Transverse colon (tissue), 4 donors: Measurements from ENCODE around the gene MRPL55. TPM values are rescaled to one million over a fixed set of nuclear protein-coding genes. Genes with fewer than 3 reads are reported as not detected.
A peak's percentile ranks its signal among the peaks of the same experiment; 100 is the strongest.

Source experiments
- DNase-seq: peaks from one replicate; pipeline ENCODE4 v3.0.0-alpha.2; 2019
- H3K27ac ChIP-seq, 4 donors: fragments of 200-600 bp; sonication (generic); 2 replicates each; pipeline ENCODE4 v1.5.1; 2016 to 2018; ENCODE audit warnings: inconsistent platforms in 4 of 4
- H3K27me3 ChIP-seq: fragments of 200-600 bp; sonication (generic); 2 replicates; pipeline ENCODE4 v1.5.1; 2017; ENCODE audit warnings: inconsistent platforms
- H3K36me3 ChIP-seq, 4 donors: fragments of 200-600 bp; sonication (generic); 2 replicates each; pipeline ENCODE4 v1.5.1; 2017 to 2019; ENCODE audit warnings: inconsistent platforms in 4 of 4
- H3K4me1 ChIP-seq, 4 donors: fragments of 200-600 bp; sonication (generic); 2 replicates each; pipeline ENCODE4 v1.5.1; 2017 to 2020; ENCODE audit warnings: inconsistent platforms in 4 of 4
- H3K4me3 ChIP-seq, 4 donors: fragments of 200-600 bp; sonication (generic); 1 replicate in 1 of 4; 2 replicates in 3 of 4; pipeline versions ENCODE4 v1.5.1 to v1.6.1; 2017 to 2019; ENCODE audit warnings: inconsistent platforms in 4 of 4
- H3K9me3 ChIP-seq, 2 donors: fragments of 200-600 bp; sonication (generic); 2 replicates each; pipeline ENCODE4 v1.5.1; 2017 to 2019; ENCODE audit warnings: inconsistent platforms in 2 of 2
- CTCF ChIP-seq, 5 experiments: fragments of 200-600 bp in 3 of 5; fragments of 450-650 bp in 2 of 5; sonication (generic) in 3 of 5; IDR thresholded peaks; 1 replicate in 2 of 5; 2 replicates in 3 of 5; pipeline ENCODE4 v1.5.1; 2016 to 2017; ENCODE audit warnings: antibody characterized with exemption in 5 of 5, inconsistent platforms in 3 of 5, mild to moderate bottlenecking in 2 of 5, moderate library complexity in 1 of 5
- EP300 ChIP-seq: sonication (generic); formaldehyde crosslinking; IDR thresholded peaks from one replicate; pipeline ENCODE4 v1.6.1; 2017; ENCODE audit warnings: antibody characterized with exemption, low read depth
- POLR2A ChIP-seq: fragments of 450-650 bp; IDR thresholded peaks from one replicate; pipeline ENCODE4 v1.6.1; 2016; ENCODE audit warnings: antibody characterized with exemption, mild to moderate bottlenecking, moderate library complexity
- POLR2AphosphoS5 ChIP-seq, 3 donors: sonication (generic); formaldehyde crosslinking; IDR thresholded peaks; one replicate each; pipeline ENCODE4 v1.6.1; 2016; ENCODE audit warnings: antibody characterized with exemption in 3 of 3
- WGBS, 2 donors: methylation state at CpG; one replicate each; pipeline ENCODE4 v1.1.5; 2018; ENCODE audit warnings: low coverage in 1 of 2; 5-methylcytosine and 5-hydroxymethylcytosine counted together
- in situ Hi-C, 4 donors: fragments of 200-750 bp; cut with MboI; loops; one replicate each; pipeline versions ENCODE4 v1.15.0 to v1.15.1; 2017; ENCODE audit warnings: low sequenced_read_pairs in 3 of 4, low pct_ligation_motif_present in 1 of 4, low pct_unique_long_range_greater_than_20kb in 1 of 4
- intact Hi-C: fragments of 100-400 bp; cut with DNase I; formaldehyde crosslinking; loops from one replicate; pipeline ENCODE4 v1.15.1; 2023; ENCODE audit warnings: low total_unique reads
- total RNA-seq, 4 donors: library from RNA; depleted of rRNA; stranded (reverse); fragments of >200 nt; gene quantifications; one replicate each; pipeline ENCODE4 v1.1.0, GENCODE V29; 2016

MRPL55 gene
- total RNA-seq, 4 donors from 2014 or later: 47.1 to 95.5 (median 77.1) TPM

- Histone ChIP-seq H3K27ac (peak overlapping the region; percentile 93 to 99 (median 99)), H3K4me3 (peak overlapping the region; percentile 83 to 99 (median 90)), H3K4me1 (peaks cover 37 to 43% (median 39%) of the 10 kb centered on the region in 4 donors), H3K27me3 (no peaks in the 10 kb centered on the region), H3K9me3 (no peaks in the 10 kb centered on the region), H3K36me3 (no peaks in the 10 kb centered on the region)
- in situ Hi-C loops: no loop called here
- 21% methylated on average over 12 of the region's 31 CpGs; no CpG with 5 or more reads in 1 of the 2 donors for WGBS, 2 donors
- TF ChIP-seq POLR2A: no peak
- TF ChIP-seq POLR2AphosphoS5 (IDR thresholded peaks at IDR 0.05): no peak
- TF ChIP-seq CTCF (IDR thresholded peaks at IDR 0.05): no peak
- no peak for TF ChIP-seq EP300
- intact Hi-C loops: loop anchor here (2.0 kb wide), 1 partner anchor 59 kb away; the partner anchor contains the start of gene GUK1
- DNase-seq: peak; percentile 39
Measured at GRCh38 chr1:228081578-228082213, 27.4 kb downstream of the MRPL55 start.

- intact Hi-C loops (no loop called here), in situ Hi-C loops (no loop called here)
- peak overlapping the region in 3 of 4 donors; percentile 83 to 99 (median 91) for H3K4me3 ChIP-seq
- H3K27ac ChIP-seq: peak overlapping the region in 1 of 4 donors; percentile 99
- H3K4me1 ChIP-seq: peaks cover 32 to 37% (median 34%) of the 10 kb centered on the region in 4 donors
- WGBS, 2 donors: 60 to 63% methylated on average over 2 to 7 of the region's 7 CpGs
- no peaks in the 10 kb centered on the region for H3K27me3 ChIP-seq
- peak; percentile 10 for DNase-seq
- no peaks in the 10 kb centered on the region for H3K36me3 ChIP-seq
- no peak for TF ChIP-seq POLR2AphosphoS5 (IDR thresholded peaks at IDR 0.05)
- TF ChIP-seq EP300: no peak
- TF ChIP-seq CTCF (IDR thresholded peaks at IDR 0.05): no peak
- TF ChIP-seq POLR2A: no peak
- H3K9me3 ChIP-seq: no peaks in the 10 kb centered on the region
Measured at GRCh38 chr1:228081144-228081543, 28.0 kb downstream of the MRPL55 start.

DNA sequence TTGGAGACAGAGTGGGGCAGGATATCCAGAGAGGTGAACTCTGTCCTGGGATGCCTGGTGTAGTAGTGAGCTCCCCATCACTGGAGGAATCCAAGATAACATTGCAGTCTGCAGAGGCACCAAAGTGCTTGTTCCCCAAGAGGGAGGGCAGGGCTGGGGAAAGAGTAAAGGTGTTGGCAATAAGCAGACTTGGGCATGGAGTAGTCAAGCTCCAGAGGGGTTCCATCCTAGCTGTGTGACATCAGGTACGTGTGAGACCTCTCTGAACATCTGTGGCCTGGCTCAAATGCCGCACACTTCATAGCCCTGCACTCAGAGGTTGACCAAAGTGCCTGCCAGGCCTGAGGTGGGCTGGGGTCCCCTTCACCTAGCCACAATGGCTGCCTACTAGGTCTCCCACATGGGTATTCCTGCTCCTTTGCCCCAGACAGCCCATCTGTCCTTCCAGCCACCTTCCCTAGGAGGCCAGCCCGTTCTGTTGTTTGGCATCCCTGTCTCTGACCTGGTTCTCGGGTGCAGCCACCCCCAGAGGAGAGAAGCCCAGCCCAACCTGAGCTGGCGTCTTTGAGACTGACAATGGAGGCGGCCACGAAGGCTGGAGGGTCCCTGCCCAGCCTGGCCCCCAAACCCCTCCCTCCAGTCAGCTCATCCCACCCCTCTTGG is 29.4 kb downstream of the MRPL55 start:
- intact Hi-C loops (loop anchor here (10.0 kb wide), 1 partner anchor 595 kb away; no protein-coding TSS in a partner anchor), in situ Hi-C loops (no loop called here)
- peak; percentile 5 for DNase-seq
- WGBS, 2 donors: 90% methylated on average over 7 of the region's 7 CpGs; no CpG with 5 or more reads in 1 of the 2 donors
- Histone ChIP-seq H3K27me3 (no peaks in the 10 kb centered on the region), H3K4me3 (no peak overlapping the region), H3K4me1 (peaks cover 18 to 23% (median 20%) of the 10 kb centered on the region in 4 donors), H3K36me3 (no peaks in the 10 kb centered on the region), H3K27ac (no peak overlapping the region), H3K9me3 (no peaks in the 10 kb centered on the region)
- TF ChIP-seq POLR2AphosphoS5 (IDR thresholded peaks at IDR 0.05) (no peak), CTCF (IDR thresholded peaks at IDR 0.05) (no peak), POLR2A (no peak), EP300 (no peak)

- Histone ChIP-seq H3K36me3 (no peaks in the 10 kb centered on the region), H3K27ac (no peak overlapping the region), H3K27me3 (no peaks in the 10 kb centered on the region), H3K4me1 (peaks cover 11 to 16% (median 12%) of the 10 kb centered on the region in 4 donors), H3K4me3 (no peak overlapping the region), H3K9me3 (no peaks in the 10 kb centered on the region)
- in situ Hi-C loops (no loop called here), intact Hi-C loops (loop anchor here (10.0 kb wide), 1 partner anchor 594 kb away; no protein-coding TSS in a partner anchor)
- TF ChIP-seq POLR2AphosphoS5 (IDR thresholded peaks at IDR 0.05): no peak
- TF ChIP-seq POLR2A: no peak
- TF ChIP-seq EP300: no peak
- no peak for TF ChIP-seq CTCF (IDR thresholded peaks at IDR 0.05)
- 91% methylated on average over 7 of the region's 7 CpGs; no CpG with 5 or more reads in 1 of the 2 donors for WGBS, 2 donors
- DNase-seq: peak; percentile 3
Measured at GRCh38 chr1:228079013-228079412, 30.1 kb downstream of the MRPL55 start.
